A549 (cell line): ENCODE measurements around the gene FADS1.

Experiments used
- CHD2 ChIP-seq: fragments of 150-350 bp; IDR thresholded peaks from 2 replicates; pipeline ENCODE4 v1.6.1; 2014; ENCODE audit warnings: low read length; ENCODE audit not compliant: partially characterized antibody
- JUN ChIP-seq, 2 experiments: fragments of >200 bp; sonication (Bioruptor Twin); formaldehyde crosslinking; IDR thresholded peaks; 2 replicates in 1 of 2; 3 replicates in 1 of 2; pipeline ENCODE4 v1.6.1; 2016 to 2017
- MYC ChIP-seq: IDR thresholded peaks from 2 replicates; pipeline ENCODE4 v1.6.1; 2012; ENCODE audit warnings: mild to moderate bottlenecking, inconsistent platforms, low read length, improper control_type of control experiment, borderline replicate concordance
- NPAS2 ChIP-seq: fragments of 250-450 bp; sonication (Bioruptor Pico); IDR thresholded peaks from 2 replicates; pipeline ENCODE4 v1.8.0; 2022; ENCODE audit warnings: mild to moderate bottlenecking, moderate library complexity, borderline replicate concordance
- POLR2A ChIP-seq: IDR thresholded peaks from 2 replicates; pipeline ENCODE4 v1.6.1; 2012; ENCODE audit warnings: mild to moderate bottlenecking, low read length
- REST ChIP-seq: fragments of 200-600 bp; sonication (generic); IDR thresholded peaks from 2 replicates; pipeline ENCODE4 v1.6.1; 2016; ENCODE audit warnings: antibody characterized with exemption, mild to moderate bottlenecking, moderate library complexity
- TF ChIP-seq, protein P1 (sequence below): fragments of 450-650 bp; IDR thresholded peaks from 2 replicates; pipeline ENCODE4 v1.6.1; 2014; ENCODE audit warnings: antibody characterized with exemption
- TF ChIP-seq, protein P2 (sequence below): fragments of >200 bp; sonication (Bioruptor Twin); formaldehyde crosslinking; IDR thresholded peaks from 3 replicates; pipeline ENCODE4 v1.5.1; 2016

DNA sequence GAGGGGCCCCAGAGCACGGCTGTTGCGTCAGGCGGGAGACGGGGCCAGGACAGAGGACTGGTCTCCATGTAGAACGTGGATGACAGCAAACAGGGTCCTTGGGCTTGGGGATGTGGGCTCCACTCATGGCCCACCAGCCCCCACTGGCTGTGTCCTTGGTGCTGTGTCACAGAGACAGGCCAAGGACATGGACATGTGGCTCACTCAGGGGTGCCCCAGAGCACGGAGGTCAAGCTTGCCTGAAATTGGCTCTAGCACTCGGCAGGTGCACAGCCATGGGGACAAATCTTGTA, 25.7 kb upstream of the FADS1 start:
- TF ChIP-seq, protein P1, sequence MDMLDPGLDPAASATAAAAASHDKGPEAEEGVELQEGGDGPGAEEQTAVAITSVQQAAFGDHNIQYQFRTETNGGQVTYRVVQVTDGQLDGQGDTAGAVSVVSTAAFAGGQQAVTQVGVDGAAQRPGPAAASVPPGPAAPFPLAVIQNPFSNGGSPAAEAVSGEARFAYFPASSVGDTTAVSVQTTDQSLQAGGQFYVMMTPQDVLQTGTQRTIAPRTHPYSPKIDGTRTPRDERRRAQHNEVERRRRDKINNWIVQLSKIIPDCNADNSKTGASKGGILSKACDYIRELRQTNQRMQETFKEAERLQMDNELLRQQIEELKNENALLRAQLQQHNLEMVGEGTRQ = no peak
- TF ChIP-seq, protein P2, sequence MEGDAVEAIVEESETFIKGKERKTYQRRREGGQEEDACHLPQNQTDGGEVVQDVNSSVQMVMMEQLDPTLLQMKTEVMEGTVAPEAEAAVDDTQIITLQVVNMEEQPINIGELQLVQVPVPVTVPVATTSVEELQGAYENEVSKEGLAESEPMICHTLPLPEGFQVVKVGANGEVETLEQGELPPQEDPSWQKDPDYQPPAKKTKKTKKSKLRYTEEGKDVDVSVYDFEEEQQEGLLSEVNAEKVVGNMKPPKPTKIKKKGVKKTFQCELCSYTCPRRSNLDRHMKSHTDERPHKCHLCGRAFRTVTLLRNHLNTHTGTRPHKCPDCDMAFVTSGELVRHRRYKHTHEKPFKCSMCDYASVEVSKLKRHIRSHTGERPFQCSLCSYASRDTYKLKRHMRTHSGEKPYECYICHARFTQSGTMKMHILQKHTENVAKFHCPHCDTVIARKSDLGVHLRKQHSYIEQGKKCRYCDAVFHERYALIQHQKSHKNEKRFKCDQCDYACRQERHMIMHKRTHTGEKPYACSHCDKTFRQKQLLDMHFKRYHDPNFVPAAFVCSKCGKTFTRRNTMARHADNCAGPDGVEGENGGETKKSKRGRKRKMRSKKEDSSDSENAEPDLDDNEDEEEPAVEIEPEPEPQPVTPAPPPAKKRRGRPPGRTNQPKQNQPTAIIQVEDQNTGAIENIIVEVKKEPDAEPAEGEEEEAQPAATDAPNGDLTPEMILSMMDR = no peak
- no peak for TF ChIP-seq REST
- no peak for TF ChIP-seq POLR2A
- TF ChIP-seq MYC = no peak
- TF ChIP-seq CHD2 = no peak
- no peak for TF ChIP-seq NPAS2 (CRISPR knock-in tag)
- no peak for TF ChIP-seq JUN (IDR thresholded peaks at IDR 0.05)
